ENCODE data around the gene TNS3.

GRCh38 chr7:47505312-47506007 lies 76.5 kb downstream of the TNS3 start:
- TF ChIP-seq REST (IDR thresholded peaks at IDR 0.05; ENCODE audit: borderline replicate concordance in 1 of 2, low read depth in 1 of 2, low read length in 2 of 2) (no peak), SMC3 (IDR thresholded peaks at IDR 0.05; ENCODE audit: low read length) (no peak), MXD3 (CRISPR knock-in tag; IDR thresholded peaks at IDR 0.05) (no peak), YY1 (IDR thresholded peaks at IDR 0.05; ENCODE audit: insufficient read depth, insufficient replicate concordance, low read depth, low read length) (no peak), ETV5 (CRISPR knock-in tag; IDR thresholded peaks at IDR 0.05; ENCODE audit: borderline replicate concordance) (no peak), EEA1 (CRISPR knock-in tag; IDR thresholded peaks at IDR 0.05; ENCODE audit: borderline replicate concordance) (no peak), POLR2A (IDR thresholded peaks at IDR 0.05; ENCODE audit: insufficient read depth in 1 of 2, low read depth in 2 of 2, low read length in 2 of 2) (no peak)

Data from HepG2 (cell line).